VCaP (cell line): Measurements from ENCODE around the gene NRXN3.

Source experiments
- H3K27ac ChIP-seq: fragments of 450-650 bp; 2 replicates; pipeline ENCODE4 v1.5.1; 2017
- CTCF ChIP-seq: fragments of 450-650 bp; conservative IDR thresholded peaks from 2 replicates; pipeline ENCODE4 v1.5.1; 2017; ENCODE audit warnings: mild to moderate bottlenecking, moderate library complexity

The NRXN3 gene

GRCh38 chr14:78220273-78220672 lies 50.1 kb downstream of the NRXN3 start:
- no peak overlapping the region for H3K27ac ChIP-seq
- TF ChIP-seq CTCF: no peak

GRCh38 chr14:78222746-78223145 lies 52.6 kb downstream of the NRXN3 start:
- TF ChIP-seq CTCF: no peak
- no peak overlapping the region for H3K27ac ChIP-seq

- TF ChIP-seq CTCF: no peak
- no peak overlapping the region for H3K27ac ChIP-seq
Measured at GRCh38 chr14:78227248-78228077, 57.3 kb downstream of the NRXN3 start.

GRCh38 chr14:78228702-78229327 lies 58.6 kb downstream of the NRXN3 start:
- TF ChIP-seq CTCF: no peak
- no peak overlapping the region for H3K27ac ChIP-seq

- no peak for TF ChIP-seq CTCF
- peak overlapping the region; percentile 26; the same call in 1 of the 2 replicates for H3K27ac ChIP-seq
Measured at GRCh38 chr14:78232231-78233000, 62.2 kb downstream of the NRXN3 start.

GRCh38 chr14:78238141-78238540 lies 68.0 kb downstream of the NRXN3 start:
- TF ChIP-seq CTCF: no peak
- no peak overlapping the region for H3K27ac ChIP-seq

GRCh38 chr14:78240567-78240966 lies 70.4 kb downstream of the NRXN3 start:
- no peak for TF ChIP-seq CTCF
- peak overlapping the region; percentile 77 for H3K27ac ChIP-seq
